ENCODE results near the gene FAM98B.
A peak's percentile ranks its signal among the peaks of the same experiment; 100 is the strongest.

FAM98B gene

DNA sequence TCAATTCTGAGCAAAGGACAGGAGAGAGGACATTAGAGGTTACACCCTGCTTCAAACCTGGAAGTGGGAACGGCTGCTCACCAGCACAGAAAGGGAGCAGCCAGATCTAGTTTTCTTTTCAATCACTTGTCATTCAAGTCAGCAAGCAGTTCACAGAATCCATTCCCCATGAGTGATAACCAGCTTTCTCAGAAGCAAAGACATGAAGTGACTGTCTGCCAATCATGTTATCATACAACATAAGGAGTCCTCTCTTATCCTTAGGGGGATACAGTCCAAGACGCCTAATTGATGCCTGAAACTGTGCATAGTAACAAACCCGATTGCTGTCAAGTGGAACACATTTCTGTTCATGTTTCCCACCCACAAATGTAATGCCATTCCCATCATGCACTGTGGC is 54.7 kb downstream of the FAM98B start:
- peaks cover 15% of the 10 kb centered on the region for H3K36me3 Mint-ChIP-seq
- H3K9me3 Mint-ChIP-seq (ENCODE audit: low read depth), result no peaks in the 10 kb centered on the region
- no peaks in the 10 kb centered on the region for H3K27me3 Mint-ChIP-seq
- peak overlapping the region; percentile 89 for H3K27ac Mint-ChIP-seq
- H3K4me1 Mint-ChIP-seq (ENCODE audit: low read depth), result peaks cover 21% of the 10 kb centered on the region
- no peak overlapping the region for H3K4me3 Mint-ChIP-seq

DNA sequence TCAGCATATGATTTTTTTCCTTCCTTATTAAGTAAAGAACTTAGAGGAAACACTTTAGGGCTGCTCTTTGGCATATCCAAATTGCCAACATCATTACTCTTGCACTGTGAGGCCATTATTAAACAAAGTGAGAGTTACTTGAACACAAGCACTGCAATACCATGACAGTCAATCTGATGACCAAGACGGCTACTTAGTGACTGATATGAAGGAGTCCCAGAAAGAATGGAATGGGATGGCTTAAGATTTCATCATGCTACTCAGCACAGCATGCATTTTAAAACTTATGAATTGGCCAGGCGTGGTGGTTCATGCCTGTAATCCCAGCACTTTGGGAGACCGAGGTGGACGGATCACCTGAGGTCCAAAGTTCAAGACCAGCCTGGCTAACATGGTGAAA is 55.2 kb downstream of the FAM98B start:
- no peaks in the 10 kb centered on the region for H3K9me3 Mint-ChIP-seq (ENCODE audit: low read depth)
- peaks cover 23% of the 10 kb centered on the region for H3K4me1 Mint-ChIP-seq (ENCODE audit: low read depth)
- no peaks in the 10 kb centered on the region for H3K27me3 Mint-ChIP-seq
- H3K27ac Mint-ChIP-seq, result peak overlapping the region; percentile 89
- H3K4me3 Mint-ChIP-seq, result no peak overlapping the region
- peaks cover 17% of the 10 kb centered on the region for H3K36me3 Mint-ChIP-seq

DNA sequence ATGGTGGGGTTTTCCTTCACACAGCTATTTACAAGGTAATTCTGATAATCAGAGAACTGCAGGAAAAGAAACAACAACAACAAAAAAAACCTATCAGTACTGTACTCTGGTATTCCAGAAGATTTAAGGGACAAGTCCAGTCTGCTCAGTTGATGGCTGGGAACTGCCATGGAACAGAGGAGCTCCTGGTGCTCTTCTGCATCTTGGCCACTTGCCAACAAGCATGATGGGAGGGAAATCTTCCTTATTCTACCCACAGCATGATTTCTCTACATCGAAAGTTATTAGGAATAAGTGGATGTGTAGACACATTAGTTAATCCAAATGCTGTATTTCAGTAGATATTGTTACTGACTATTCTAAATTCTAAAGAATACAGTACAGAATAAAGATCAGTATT is 59.0 kb downstream of the FAM98B start:
- Mint-ChIP-seq H3K4me3 (no peak overlapping the region), H3K27ac (peak overlapping the region; percentile 51), H3K36me3 (peaks cover 9% of the 10 kb centered on the region), H3K9me3 (ENCODE audit: low read depth) (no peaks in the 10 kb centered on the region), H3K27me3 (no peaks in the 10 kb centered on the region), H3K4me1 (ENCODE audit: low read depth) (peaks cover 22% of the 10 kb centered on the region)

DNA sequence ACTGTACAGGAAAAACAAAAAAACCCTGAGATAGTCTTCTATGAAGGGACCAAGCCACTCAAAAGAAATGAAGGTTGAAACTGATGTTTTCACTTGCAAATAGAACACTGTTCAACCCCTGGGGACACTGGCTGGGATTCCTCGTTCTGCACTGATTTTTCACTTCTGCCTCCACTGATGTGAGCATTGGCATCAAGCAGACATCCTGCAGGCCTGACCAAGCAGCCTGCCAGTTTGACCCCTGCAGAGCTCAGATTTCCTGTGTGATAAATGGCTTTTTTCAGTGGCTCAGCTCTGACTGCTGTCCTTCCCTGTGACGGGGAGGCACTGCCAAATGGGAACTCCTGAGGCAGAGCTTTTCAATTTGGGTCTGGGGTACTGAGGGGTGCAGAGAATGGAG is 60.7 kb downstream of the FAM98B start:
- Mint-ChIP-seq H3K9me3 (ENCODE audit: low read depth) (no peaks in the 10 kb centered on the region), H3K27me3 (no peaks in the 10 kb centered on the region), H3K4me1 (ENCODE audit: low read depth) (peaks cover 23% of the 10 kb centered on the region), H3K27ac (peak overlapping the region; percentile 66), H3K4me3 (no peak overlapping the region), H3K36me3 (peaks cover 5% of the 10 kb centered on the region)

DNA sequence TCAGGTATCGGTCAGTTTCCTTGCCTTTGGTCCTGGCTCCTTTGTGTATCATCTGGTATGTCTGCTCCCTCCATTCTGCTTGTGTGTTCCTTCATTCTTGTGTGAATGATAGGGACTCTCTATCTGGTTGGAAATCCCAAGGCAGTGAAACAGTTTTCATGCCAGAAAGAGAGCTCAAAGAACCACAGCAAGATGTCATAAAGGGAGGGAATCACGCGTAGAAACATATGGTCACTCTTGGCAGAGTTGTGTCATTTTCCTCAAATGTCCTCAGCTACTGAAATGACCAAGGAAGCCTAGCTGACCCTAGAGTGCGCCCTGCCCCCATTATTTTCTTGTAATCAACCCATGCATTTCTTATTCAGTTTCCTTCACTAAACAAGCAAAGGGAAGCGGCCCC is 62.7 kb downstream of the FAM98B start:
- Mint-ChIP-seq H3K36me3 (peaks cover 5% of the 10 kb centered on the region), H3K27me3 (no peaks in the 10 kb centered on the region), H3K4me1 (ENCODE audit: low read depth) (peaks cover 25% of the 10 kb centered on the region), H3K4me3 (no peak overlapping the region), H3K9me3 (ENCODE audit: low read depth) (no peaks in the 10 kb centered on the region), H3K27ac (peak overlapping the region; percentile 54)

DNA sequence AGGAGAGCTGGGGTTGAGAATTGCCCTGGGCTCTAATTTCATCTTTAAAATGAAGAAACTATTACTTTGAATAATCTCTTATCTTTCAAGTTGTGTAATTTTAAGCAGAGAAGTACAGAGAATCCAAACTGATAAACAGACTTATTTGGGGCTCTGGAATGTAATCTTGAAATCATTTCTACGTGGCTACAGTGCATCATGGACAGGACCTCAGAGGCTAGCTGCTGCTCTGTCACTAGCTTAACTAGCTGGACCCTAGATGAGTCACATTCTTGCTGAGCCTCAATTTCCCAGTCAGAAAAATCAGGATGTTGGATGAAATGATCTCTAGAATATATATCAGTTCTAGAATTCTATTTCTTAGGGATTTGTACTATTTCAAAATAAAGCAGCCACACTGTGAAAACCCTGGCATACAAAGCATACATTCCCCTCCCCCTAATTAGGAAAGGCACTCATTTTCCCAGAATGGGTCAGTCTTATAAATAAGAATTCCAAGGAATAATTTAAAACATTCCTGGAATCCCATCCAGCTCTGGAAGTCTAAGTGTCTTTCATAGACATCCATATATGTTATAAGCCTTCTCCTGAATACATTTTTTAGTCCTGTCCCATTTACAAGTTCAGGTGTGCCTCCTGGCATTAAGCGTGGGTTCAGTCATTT is 63.5 kb downstream of the FAM98B start:
- Mint-ChIP-seq H3K4me3 (no peak overlapping the region), H3K4me1 (ENCODE audit: low read depth) (peaks cover 29% of the 10 kb centered on the region), H3K27me3 (no peaks in the 10 kb centered on the region), H3K36me3 (peaks cover 5% of the 10 kb centered on the region), H3K9me3 (ENCODE audit: low read depth) (no peaks in the 10 kb centered on the region), H3K27ac (peak overlapping the region; percentile 73)

DNA sequence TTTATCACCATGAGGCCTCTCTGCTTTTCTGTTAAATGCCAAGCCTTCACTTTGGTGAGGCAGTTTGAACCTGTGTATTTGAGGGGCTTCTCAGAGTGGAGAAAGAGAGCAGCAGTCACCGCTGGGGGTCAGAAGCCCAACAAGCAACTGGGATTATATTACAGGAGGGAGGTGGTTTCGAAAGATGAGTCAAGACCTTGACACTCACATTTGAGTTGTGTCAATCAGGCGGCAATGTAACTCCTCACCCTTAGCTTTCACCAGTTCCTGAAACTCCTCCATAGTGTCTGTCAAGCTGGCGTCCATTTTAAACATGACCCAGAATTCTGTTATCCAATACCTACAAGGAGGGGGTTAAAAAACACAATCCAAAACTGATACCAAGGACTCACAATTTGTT is 64.2 kb downstream of the FAM98B start:
- Mint-ChIP-seq H3K4me1 (ENCODE audit: low read depth) (peaks cover 35% of the 10 kb centered on the region), H3K27ac (peak overlapping the region; percentile 73), H3K4me3 (no peak overlapping the region), H3K27me3 (no peaks in the 10 kb centered on the region), H3K36me3 (peaks cover 5% of the 10 kb centered on the region), H3K9me3 (ENCODE audit: low read depth) (no peaks in the 10 kb centered on the region)

DNA sequence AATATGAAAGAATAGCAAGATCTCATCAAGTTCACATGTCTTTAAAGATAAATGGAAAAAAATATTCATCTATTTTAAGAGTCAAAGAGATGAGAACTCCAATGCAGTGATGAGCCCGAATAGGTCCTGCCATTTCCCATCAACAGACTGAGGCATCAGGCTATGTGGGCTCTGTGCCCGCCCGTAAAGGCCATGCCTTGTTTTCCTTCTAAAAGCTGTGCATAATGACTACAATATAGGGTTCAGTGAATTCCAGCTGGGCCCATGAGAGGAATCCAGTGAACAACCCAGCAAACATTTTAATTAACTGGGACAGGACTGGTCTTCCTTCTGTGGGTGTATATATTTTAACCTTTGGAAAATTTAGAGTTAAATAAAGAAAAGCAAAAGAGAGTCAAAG is 66.1 kb downstream of the FAM98B start:
- no peaks in the 10 kb centered on the region for H3K9me3 Mint-ChIP-seq (ENCODE audit: low read depth)
- no peak overlapping the region for H3K4me3 Mint-ChIP-seq
- H3K27ac Mint-ChIP-seq, result peak overlapping the region; percentile 70
- H3K27me3 Mint-ChIP-seq, result no peaks in the 10 kb centered on the region
- peaks cover 47% of the 10 kb centered on the region for H3K4me1 Mint-ChIP-seq (ENCODE audit: low read depth)
- H3K36me3 Mint-ChIP-seq, result peaks cover 4% of the 10 kb centered on the region

DNA sequence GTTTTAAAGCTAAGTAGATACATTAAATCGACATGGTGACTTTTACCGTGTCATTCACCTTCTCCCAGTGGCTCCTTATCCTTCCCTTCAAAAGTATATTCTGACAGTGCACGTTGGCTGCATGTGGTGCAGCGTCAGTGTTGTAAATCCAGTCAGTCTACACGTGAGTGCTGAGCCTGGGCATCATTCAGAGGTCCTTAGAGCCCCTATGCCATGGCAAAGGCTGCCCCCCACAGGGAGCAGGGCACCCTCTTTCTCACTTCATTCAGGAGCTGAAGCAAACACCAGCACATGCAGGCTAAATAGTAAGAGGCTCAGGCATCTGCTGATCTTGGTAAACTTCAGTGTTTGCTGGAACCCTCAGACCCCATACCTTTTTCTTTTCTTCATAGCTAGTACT is 67.4 kb downstream of the FAM98B start:
- H3K36me3 Mint-ChIP-seq, result peaks cover 4% of the 10 kb centered on the region
- H3K27me3 Mint-ChIP-seq, result no peaks in the 10 kb centered on the region
- H3K4me3 Mint-ChIP-seq, result no peak overlapping the region
- no peaks in the 10 kb centered on the region for H3K9me3 Mint-ChIP-seq (ENCODE audit: low read depth)
- H3K27ac Mint-ChIP-seq, result peak overlapping the region; percentile 89
- peaks cover 56% of the 10 kb centered on the region for H3K4me1 Mint-ChIP-seq (ENCODE audit: low read depth)

DNA sequence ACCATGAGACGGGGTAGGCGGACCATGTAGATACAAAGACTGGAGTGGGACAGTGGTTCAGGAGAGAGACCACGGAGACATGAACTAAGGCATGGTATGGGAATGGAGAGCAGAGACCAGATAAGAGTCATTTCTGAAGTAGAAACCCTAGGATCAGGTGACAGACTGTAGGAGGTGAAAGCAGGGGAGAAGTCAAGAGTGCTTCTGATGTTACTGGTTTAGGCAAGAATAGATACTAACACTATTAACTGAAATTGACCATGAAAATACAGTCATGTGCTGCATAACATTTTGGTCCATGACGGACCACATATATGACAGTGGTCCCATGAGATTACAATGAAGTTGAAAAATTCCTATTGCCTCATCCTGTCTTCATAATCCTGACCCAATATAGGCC is 69.0 kb downstream of the FAM98B start:
- Mint-ChIP-seq H3K27ac (peak overlapping the region; percentile 89), H3K9me3 (ENCODE audit: low read depth) (no peaks in the 10 kb centered on the region), H3K4me3 (no peak overlapping the region), H3K27me3 (no peaks in the 10 kb centered on the region), H3K4me1 (ENCODE audit: low read depth) (peaks cover 67% of the 10 kb centered on the region), H3K36me3 (peaks cover 7% of the 10 kb centered on the region)

DNA sequence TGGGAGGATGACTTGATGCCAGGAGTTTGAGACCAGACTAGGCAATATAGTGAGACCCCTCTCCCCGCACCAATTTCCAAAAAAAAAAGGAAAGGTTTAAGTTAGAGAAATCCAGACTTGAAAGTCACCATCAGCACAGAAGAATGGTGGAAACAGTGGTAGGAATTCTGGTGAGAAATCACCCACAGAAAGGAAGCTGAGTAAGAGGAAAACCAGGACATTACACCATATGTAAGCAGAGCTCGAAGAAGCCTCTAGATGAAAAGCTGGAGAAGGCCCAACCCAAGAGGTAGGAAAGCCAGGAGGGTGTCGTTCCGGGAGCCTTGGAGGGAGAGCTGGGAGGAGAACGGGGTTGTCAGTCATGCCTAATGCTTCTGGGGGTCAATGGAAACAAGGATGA is 70.2 kb downstream of the FAM98B start:
- no peaks in the 10 kb centered on the region for H3K27me3 Mint-ChIP-seq
- H3K4me3 Mint-ChIP-seq, result no peak overlapping the region
- peak overlapping the region; percentile 88 for H3K27ac Mint-ChIP-seq
- H3K9me3 Mint-ChIP-seq (ENCODE audit: low read depth), result no peaks in the 10 kb centered on the region
- H3K36me3 Mint-ChIP-seq, result peaks cover 17% of the 10 kb centered on the region
- peaks cover 74% of the 10 kb centered on the region for H3K4me1 Mint-ChIP-seq (ENCODE audit: low read depth)

DNA sequence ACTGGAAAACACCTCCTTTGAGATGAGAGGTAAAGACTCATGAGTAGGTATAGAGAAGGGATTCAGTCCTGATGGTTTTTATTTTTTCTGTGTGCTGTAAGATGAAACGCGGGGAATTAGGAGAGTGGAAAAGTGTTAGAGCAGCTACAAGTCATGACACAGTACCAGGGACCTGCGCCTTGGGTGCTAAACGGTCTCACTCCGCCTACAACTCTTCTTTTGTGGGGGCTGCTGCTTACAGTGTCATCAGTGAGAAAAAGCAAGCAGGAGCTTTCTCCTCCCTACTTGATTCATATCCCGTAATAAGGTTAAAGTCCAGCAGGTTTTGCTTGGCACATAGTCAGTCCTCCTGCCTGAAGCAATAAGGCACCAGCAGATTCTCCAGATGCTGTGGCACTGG is 71.6 kb downstream of the FAM98B start:
- no peak overlapping the region for H3K4me3 Mint-ChIP-seq

DNA sequence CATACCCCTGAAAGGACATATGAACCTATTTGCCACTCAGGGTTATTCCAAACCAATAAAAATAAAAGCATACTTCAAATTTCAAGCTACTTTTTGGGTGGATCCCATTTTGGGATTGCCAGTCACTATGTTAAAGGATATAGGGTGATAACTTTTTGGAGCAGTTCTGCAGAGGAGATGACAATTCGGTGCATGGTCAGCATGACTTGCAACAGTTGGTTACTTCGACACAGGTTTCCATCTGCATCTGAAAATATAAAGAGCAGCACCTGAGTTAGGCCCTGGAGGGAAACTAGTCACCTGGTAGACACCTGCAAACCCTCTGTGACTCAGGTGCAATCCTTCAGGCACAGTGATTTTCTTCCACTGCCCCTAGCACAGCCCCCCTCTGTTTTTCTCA is 72.2 kb downstream of the FAM98B start:
- Mint-ChIP-seq H3K9me3 (ENCODE audit: low read depth) (no peaks in the 10 kb centered on the region), H3K4me3 (no peak overlapping the region), H3K36me3 (peaks cover 26% of the 10 kb centered on the region), H3K4me1 (ENCODE audit: low read depth) (peaks cover 85% of the 10 kb centered on the region), H3K27ac (peak overlapping the region; percentile 67), H3K27me3 (no peaks in the 10 kb centered on the region)

More for the DNA sequence above, 71.6 kb downstream of the FAM98B start:
- Mint-ChIP-seq H3K27me3 (no peaks in the 10 kb centered on the region), H3K27ac (peak overlapping the region; percentile 67), H3K9me3 (ENCODE audit: low read depth) (no peaks in the 10 kb centered on the region), H3K36me3 (peaks cover 26% of the 10 kb centered on the region), H3K4me1 (ENCODE audit: low read depth) (peaks cover 79% of the 10 kb centered on the region)

DNA sequence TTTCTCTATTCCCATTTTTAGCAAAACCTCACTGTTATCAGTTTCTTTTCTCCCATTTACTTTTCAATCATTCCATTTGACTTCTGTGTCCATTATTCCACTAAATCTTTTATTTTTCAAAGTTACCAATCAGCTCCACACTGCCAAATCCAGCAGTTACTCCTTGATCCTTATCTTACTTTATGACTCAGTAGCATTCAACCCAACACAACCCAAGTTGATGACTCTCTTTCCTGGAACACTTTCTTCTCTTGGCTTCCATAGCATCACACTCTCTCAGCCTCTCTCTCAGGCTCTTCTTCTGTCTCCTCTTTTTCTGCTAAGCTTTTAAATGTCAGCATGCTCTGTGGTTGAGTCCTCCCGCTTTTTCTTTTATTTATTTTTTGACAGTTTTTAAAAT is 74.4 kb downstream of the FAM98B start:
- no peak overlapping the region for H3K4me3 Mint-ChIP-seq
- H3K9me3 Mint-ChIP-seq (ENCODE audit: low read depth), result no peaks in the 10 kb centered on the region
- H3K4me1 Mint-ChIP-seq (ENCODE audit: low read depth), result peaks cover 91% of the 10 kb centered on the region
- H3K27me3 Mint-ChIP-seq, result no peaks in the 10 kb centered on the region
- H3K36me3 Mint-ChIP-seq, result peaks cover 33% of the 10 kb centered on the region
- peak overlapping the region; percentile 83 for H3K27ac Mint-ChIP-seq

DNA sequence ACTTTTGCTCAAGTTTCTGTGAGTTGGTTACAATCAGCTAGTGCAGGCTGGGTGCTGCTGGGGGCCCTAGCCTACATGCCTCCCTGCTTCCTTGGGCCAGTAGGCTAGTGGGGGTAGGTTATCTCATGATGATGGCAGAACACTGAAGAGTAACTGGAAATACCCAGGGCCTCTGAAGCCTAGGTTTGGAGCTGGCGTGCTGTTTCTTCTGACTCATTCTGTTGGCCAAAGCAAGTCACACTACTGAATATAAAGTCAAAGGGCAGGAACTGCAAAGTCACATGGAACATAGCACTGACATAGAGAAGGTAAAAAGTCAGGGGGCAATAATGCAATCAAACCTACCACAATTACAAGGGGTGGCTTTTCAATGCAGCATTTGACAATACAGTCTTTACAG is 76.2 kb downstream of the FAM98B start:
- peak overlapping the region; percentile 87 for H3K27ac Mint-ChIP-seq
- H3K4me1 Mint-ChIP-seq (ENCODE audit: low read depth), result peaks cover 96% of the 10 kb centered on the region
- H3K36me3 Mint-ChIP-seq, result peaks cover 35% of the 10 kb centered on the region
- peak overlapping the region; percentile 23 for H3K4me3 Mint-ChIP-seq
- H3K27me3 Mint-ChIP-seq, result no peaks in the 10 kb centered on the region
- no peaks in the 10 kb centered on the region for H3K9me3 Mint-ChIP-seq (ENCODE audit: low read depth)

DNA sequence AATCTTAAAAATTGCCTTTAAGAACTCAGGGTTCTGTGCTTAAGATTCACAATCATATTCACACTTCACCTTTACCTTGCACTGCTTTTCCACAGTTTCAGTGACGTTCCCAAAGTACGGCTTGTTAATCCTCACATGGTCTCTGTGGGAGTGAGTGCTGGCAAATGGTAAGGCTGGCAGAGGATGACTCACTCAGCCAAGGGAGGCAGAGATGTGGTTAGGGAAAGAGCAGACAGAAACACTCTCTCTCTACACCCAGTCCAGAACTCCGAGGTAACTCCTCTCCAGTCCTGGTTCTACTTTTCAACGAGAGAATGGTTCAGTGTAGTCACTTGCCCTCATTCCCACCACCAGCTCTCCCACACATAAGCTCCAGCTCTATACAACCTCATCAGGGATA is 77.6 kb downstream of the FAM98B start:
- H3K27ac Mint-ChIP-seq, result peak overlapping the region; percentile 87
- no peaks in the 10 kb centered on the region for H3K27me3 Mint-ChIP-seq

More for the DNA sequence above, 77.6 kb downstream of the FAM98B start:
- Mint-ChIP-seq H3K9me3 (ENCODE audit: low read depth) (no peaks in the 10 kb centered on the region), H3K4me3 (no peak overlapping the region), H3K4me1 (ENCODE audit: low read depth) (peaks cover 96% of the 10 kb centered on the region), H3K36me3 (peaks cover 37% of the 10 kb centered on the region)
